HG02943 (cell line): Measurements from ENCODE around the gene ITGAV.

Experiments
- ATAC-seq: cut with Tn5 transposase; IDR thresholded peaks from one replicate; pipeline ENCODE4 v1.9.1; 2021; ENCODE audit warnings: mild to moderate bottlenecking, low read depth, moderate library complexity; ENCODE audit not compliant: unreplicated experiment

Gene ITGAV

DNA sequence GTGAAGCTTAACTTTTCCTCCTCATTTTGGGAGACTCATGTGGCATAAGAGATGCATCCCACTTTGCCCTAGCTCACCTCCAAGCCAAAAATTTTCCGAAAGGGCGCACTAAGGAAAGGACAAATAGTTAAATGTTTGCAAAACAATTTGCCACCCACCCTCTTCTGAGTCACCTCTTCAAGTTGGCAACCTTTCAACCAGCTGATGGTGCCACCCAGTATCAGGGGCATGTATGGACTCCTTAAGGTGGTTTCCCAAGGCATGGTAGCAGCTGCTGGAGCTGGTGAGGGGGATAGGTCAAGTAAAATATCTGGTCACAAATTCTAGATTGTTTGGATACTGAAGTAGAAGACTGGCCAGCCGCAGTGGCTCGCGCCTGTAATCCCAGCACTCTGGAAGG lies 17.2 kb upstream of the ITGAV start:
- ATAC-seq = no peak

DNA sequence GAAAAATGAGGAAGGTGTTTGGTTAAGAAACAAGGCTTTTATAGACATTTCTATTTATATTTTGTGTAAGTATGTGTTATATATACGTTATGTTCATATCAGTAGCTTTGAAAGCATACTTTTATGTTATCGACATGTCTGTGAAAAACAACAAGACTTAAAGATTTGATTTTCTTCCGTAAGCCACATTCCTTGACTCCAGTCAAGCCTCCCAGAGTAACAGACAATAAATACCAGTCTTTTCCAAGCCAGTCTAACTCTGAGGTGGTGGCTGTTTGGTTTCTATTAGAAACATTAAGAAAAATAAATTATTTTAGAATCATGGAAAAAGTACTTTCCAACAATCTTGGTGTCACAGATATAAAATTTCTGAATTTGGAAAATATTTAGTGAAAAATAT lies 16.3 kb upstream of the ITGAV start:
- ATAC-seq = no peak

GRCh38 chr2:186575302-186575701 lies 14.6 kb upstream of the ITGAV start:
- no peak for ATAC-seq

DNA sequence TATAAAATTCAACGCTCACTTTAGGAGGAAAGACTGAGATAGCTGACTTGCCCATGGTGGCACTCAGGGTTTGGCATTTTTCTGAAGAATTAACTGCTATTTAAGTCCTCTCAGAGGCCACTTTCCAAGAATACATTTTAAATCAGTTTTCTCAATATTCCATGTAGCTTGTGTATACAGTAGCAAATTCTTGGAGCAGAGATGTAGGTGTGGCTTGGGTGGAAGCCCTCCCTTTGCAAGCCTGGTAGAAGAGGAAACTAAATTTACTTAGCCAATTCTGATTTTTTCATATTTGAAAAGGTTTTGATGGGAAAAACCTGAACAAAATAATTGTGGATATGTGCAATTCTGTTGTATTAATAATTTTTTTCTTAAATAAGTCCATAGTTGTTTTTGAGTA lies 14.0 kb upstream of the ITGAV start:
- no peak for ATAC-seq

- no peak for ATAC-seq
These were observed 13.2 kb upstream of the ITGAV start for GRCh38 chr2:186576614-186577013.

GRCh38 chr2:186582698-186583097 lies 7.2 kb upstream of the ITGAV start:
- no peak for ATAC-seq

DNA sequence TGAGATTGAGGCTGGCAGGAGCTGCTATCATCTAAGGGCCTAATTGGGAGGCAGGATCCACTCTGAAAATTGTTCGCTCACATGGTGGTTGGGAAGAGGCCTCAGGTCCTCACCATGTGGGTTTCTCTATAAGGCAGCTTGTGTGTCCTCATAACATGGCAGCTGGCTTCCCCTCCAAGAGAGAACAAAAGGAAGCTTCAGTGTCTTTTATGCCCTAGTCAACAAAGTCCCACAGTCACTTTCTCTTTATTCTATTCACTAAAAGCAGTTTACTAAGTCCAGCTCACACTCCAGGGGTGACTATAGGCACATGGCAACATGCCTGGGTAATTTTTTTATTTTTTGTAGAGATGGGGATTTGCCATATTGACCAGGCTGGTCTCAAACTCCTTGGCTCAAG lies 5.8 kb upstream of the ITGAV start:
- ATAC-seq = no peak

GRCh38 chr2:186588421-186588820 lies 1.4 kb upstream of the ITGAV start:
- no peak for ATAC-seq

DNA sequence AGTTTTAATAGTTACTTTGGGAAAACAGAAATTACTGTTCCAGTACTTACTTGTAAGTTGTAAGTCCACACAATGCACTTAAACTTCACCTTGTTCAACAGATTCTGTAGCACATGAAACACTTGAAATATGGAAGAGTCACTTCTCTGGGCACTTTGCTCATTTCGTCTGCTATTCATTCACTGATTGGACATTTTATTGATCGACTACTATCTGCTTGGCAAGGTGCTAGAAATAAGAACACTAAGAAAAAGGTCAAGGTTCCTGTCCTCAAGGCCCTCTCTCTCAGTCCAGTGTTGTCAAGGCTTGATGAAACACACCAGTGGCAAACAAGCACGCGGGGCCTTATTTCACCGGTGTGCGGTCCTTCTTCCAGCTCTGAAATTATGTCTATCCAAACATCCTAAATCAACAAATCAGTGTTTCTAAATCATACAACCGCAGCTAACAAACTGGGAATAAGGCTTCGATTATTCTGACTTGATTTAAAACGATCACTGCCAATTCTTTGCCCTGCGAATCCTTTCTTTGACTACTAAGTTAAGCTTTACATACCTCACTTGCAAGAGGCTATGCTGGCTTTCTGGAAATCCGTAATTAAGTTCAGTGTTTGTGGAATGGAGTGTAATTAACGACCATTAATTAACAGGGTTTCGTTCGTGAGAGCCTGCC lies 780 bp upstream of the ITGAV start:
- ATAC-seq = peak; percentile 0

DNA sequence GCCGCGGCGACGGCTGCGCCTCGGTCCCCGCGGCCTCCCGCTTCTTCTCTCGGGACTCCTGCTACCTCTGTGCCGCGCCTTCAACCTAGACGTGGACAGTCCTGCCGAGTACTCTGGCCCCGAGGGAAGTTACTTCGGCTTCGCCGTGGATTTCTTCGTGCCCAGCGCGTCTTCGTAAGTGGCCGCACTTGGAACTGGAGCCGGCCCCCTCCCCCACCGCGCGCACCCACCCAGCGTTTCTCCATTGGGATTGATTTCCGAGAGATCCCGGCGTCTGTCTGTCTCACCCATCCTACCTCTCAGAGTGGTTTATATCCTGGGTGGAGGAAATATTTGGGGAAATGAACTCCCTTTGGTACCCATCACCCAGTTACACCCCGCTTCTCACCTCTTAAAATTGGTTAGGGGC lies 498 bp downstream of the ITGAV start:
- no peak for ATAC-seq

DNA sequence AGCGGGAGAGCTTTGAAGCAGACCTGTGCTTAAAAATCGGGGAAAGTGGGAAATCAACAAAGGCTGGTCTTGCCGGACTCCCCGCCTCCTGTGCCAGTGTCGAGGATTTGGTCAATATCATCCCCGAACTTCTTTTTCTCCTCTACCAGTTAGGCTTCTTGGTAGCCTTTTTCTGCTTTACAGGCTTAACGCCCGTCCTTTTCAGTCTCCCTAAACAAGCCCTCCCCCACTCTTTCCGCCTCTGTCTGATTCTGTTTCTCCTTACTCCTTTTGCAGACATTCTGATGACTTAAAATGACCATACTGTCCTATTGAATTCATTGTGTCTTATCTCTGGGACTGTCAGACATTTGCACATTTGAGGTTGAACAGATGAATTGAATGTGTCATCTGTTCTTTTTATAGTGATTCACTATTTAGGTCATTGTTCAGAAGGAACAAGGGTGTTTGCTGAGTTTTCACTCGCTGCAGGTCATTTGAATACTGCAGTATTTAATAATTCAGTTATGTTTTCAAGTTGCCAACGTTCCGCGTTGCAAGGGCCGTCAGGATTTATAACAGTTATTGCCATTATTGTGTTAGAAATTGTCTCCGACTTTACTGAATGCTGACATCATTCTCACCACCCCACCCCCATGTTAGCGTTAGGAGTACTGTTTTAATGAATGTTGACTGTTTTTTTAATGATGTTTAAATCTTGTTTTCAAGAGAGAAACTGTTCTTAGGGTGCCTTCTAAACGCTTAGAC lies 1.1 kb downstream of the ITGAV start:
- ATAC-seq = no peak

DNA sequence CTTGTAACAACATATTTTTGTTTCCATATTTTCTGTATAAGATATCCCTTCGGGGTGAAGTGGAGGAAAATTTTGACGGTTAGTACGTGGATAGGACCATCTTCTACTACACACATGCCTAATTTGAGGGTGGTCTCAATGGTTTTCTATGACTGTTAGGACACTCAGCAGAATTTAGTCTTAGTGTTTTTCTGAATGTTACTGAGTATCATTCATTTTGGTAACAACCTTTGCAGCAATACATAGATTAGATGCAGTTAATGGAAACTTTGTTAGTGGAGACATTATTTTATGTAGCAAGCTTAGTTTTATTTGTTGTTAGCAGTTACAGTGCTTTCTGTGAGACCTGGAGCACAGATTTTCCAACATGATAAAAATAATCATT lies 1.6 kb downstream of the ITGAV start:
- no peak for ATAC-seq

DNA sequence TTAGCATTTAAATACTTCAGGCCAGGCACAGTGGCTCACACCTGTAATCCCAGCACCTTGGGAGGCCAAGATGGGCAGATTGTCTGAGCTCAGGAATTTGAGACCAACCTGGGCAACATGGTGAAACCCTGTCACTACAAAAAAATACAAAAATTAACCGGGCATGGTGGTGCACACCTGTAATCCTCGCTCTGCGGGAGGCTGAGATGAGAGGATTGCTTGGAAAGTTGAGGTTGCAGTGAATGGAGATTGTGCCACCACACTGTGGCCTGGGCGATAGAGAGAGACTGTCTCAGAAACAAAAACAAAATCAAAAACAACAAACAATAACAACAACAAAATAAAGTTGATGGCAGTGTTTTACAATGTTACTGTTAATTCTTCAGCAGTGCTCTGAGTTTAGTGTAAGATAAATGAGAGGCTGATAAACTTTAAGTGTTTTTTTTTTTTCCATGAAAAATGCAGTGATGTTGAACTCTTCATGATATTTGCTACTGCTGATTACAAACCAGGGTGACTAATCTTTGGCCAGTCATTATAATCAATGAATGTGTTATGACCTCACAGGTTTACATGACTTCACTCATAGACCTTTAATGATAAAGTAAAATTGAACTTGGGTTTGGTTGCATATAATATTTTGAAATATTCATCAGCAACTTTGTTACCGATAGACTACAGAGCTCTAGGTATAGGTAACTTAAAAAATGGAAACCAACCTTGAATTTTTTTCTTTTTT lies 2.5 kb downstream of the ITGAV start:
- no peak for ATAC-seq

GRCh38 chr2:186593523-186593922 lies 3.7 kb downstream of the ITGAV start:
- ATAC-seq = no peak

- no peak for ATAC-seq
These were observed 4.3 kb downstream of the ITGAV start for GRCh38 chr2:186594001-186594722.

GRCh38 chr2:186595219-186595618 lies 5.4 kb downstream of the ITGAV start:
- ATAC-seq = no peak

DNA sequence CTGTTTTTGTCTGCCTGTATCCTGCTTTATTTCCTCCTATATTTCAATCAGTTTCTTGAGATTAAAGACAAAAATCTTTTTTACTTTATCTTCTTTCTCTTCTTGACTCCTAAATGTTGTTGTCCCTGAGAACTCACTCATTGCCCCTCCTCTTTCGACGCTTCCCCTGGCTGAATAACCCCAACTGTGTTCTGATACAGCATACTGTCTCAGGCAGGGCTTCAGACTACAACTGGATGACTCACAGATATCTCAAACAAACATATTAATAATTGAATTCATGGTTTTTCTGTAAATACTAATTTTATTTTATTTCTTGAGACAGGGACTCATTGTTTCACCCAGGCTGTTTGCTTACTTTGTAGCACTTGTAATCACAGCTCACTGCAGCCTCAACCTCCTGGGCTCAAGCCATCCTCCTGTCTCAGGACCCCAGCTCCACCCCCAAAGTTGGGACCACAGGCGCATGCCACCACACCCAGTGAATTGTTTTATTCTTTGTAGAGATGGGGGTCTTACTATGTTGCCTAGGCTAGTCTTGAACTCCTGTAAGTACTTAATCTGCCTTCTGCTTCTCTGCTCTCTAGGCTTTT lies 9.4 kb downstream of the ITGAV start:
- ATAC-seq = no peak

DNA sequence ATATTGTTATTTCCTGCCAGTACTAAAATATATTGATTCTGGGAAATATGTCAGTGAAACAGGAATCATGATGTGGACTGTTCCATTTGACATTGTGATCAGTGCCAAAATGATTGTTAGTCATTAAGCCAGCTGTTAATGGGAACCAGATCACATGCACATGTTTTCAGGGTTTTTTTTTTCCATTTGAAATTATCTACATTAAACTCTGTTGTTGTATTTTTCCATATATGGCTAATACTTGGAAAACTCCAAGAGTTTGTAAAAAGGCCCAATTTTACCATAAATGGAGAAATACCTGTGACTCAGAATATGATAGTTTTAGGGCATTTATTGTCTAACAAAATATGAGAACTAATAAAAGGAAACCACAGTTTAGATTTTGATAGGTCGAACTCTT lies 13.4 kb downstream of the ITGAV start:
- no peak for ATAC-seq

DNA sequence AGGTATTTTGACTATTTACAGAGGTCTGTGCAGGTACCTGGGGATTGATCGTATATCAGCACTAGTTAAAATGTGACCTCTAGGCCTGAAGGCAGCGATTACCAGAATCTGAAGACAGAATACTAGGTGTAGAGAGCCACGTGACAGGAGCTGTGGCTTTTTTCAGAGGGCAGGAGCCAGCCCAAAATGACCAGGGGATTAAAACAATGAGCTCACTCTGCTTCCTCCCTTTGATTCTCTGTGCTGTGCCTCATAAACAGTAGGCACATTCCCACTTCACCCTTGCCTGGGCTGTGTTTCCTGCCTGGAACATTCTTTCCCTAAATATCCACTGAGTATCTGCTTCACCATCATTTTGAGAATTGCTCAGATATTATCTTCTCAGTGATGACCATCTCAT lies 15.2 kb downstream of the ITGAV start:
- no peak for ATAC-seq

DNA sequence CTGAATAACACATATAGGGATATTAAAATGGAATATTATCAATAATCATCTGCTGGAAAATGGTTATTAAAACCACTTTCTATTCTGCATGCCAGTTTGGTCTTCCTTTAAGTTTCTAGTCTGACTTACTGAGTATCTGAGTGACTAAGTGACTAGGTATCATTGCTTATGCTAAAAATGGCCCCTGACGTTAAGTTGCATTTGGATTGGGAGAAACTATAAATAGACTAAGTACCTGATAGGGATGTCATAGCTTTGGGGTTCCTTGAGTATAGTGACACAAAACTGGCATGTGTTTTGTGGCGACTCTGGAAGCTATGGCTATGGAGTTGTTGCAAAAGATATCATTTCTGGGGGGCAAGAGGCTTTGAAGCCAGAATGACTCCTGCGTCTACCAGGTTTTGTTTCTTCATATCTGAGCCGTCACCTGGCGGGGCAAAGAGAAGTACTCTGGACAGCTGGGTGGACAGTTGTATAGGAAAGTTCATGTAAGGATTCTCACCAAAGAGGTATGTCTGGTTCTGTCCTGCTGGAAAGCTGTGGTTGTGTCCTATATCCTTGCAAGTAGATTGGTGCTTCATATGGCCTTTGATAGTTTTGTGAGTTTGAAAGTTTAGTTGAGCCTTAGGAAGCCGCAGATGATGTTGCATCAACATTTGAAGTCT lies 17.9 kb downstream of the ITGAV start:
- ATAC-seq = no peak
